Mesenchymal stem cell (in vitro differentiated cells and primary cell): Measurements from ENCODE around the gene COBL.

Experiments
- DNase-seq: peaks from one replicate; pipeline ENCODE4 v3.0.0-alpha.2; 2013
- H2AFZ ChIP-seq: one replicate; pipeline ENCODE4 v1.6.1; 2013; ENCODE audit warnings: low read depth, mild to moderate bottlenecking, control low read depth, inconsistent platforms, low read length, moderate library complexity
- H2AK5ac ChIP-seq: 2 replicates; pipeline ENCODE4 v1.6.1; 2013; ENCODE audit warnings: low read length, moderate library complexity, mild to moderate bottlenecking, inconsistent platforms; ENCODE audit not compliant: severe bottlenecking
- H2BK120ac ChIP-seq: one replicate; pipeline ENCODE4 v1.6.1; 2013; ENCODE audit warnings: low read depth, mild to moderate bottlenecking, inconsistent platforms, low read length, moderate library complexity
- H2BK12ac ChIP-seq, 2 experiments: one replicate each; pipeline ENCODE4 v1.6.1; 2013; ENCODE audit warnings: inconsistent platforms in 2 of 2, low read length in 2 of 2, mild to moderate bottlenecking in 2 of 2, moderate library complexity in 2 of 2, control low read depth in 1 of 2
- H2BK15ac ChIP-seq: one replicate; pipeline ENCODE4 v1.6.1; 2013; ENCODE audit warnings: mild to moderate bottlenecking, low read depth, inconsistent platforms; ENCODE audit not compliant: poor library complexity, severe bottlenecking
- H2BK5ac ChIP-seq: 2 replicates; pipeline ENCODE4 v1.6.1; 2013; ENCODE audit warnings: low read depth, mild to moderate bottlenecking, low read length, control low read depth, inconsistent platforms; ENCODE audit not compliant: poor library complexity, severe bottlenecking
- H3K14ac ChIP-seq, 2 experiments: one replicate each; pipeline ENCODE4 v1.6.1; 2013; ENCODE audit warnings: inconsistent platforms in 2 of 2, low read length in 2 of 2, control low read depth in 1 of 2, mild to moderate bottlenecking in 1 of 2, moderate library complexity in 1 of 2
- H3K18ac ChIP-seq, 2 experiments: one replicate each; pipeline ENCODE4 v1.6.1; 2013; ENCODE audit warnings: inconsistent platforms in 2 of 2, low read length in 2 of 2, control low read depth in 1 of 2, low read depth in 1 of 2, mild to moderate bottlenecking in 1 of 2
- H3K23ac ChIP-seq, 2 experiments: one replicate each; pipeline ENCODE4 v1.6.1; 2013; ENCODE audit warnings: inconsistent platforms in 2 of 2, low read length in 2 of 2, mild to moderate bottlenecking in 2 of 2, moderate library complexity in 2 of 2, control low read depth in 1 of 2
- H3K27ac ChIP-seq: 2 replicates; pipeline ENCODE4 v1.5.1; 2013; ENCODE audit warnings: mild to moderate bottlenecking, moderate library complexity, low read length, control low read depth, inconsistent platforms; ENCODE audit not compliant: poor library complexity, severe bottlenecking
- H3K27me3 ChIP-seq, 2 experiments: 2 replicates each; pipeline versions ENCODE4 v1.6.1 to v1.7.0; 2013; ENCODE audit warnings: low read length in 2 of 2, mild to moderate bottlenecking in 2 of 2, moderate library complexity in 2 of 2, control low read depth in 1 of 2, inconsistent platforms in 1 of 2; ENCODE audit not compliant: control insufficient read depth in 1 of 2, insufficient read depth in 1 of 2
- H3K36me3 ChIP-seq, 2 experiments: 2 replicates each; pipeline versions ENCODE4 v1.6.1 to v1.7.0; 2013; ENCODE audit warnings: low read length in 2 of 2, control low read depth in 1 of 2, inconsistent platforms in 1 of 2, low read depth in 1 of 2, mild to moderate bottlenecking in 1 of 2; ENCODE audit not compliant: insufficient read depth in 2 of 2, control insufficient read depth in 1 of 2
- H3K4ac ChIP-seq, 2 experiments: one replicate each; pipeline ENCODE4 v1.6.1; 2013; ENCODE audit warnings: inconsistent platforms in 2 of 2, low read length in 2 of 2, mild to moderate bottlenecking in 2 of 2, moderate library complexity in 2 of 2, control low read depth in 1 of 2, low read depth in 1 of 2
- H3K4me1 ChIP-seq: 2 replicates; pipeline ENCODE4 v1.6.1; 2013; ENCODE audit warnings: low read depth, low read length, control low read depth; ENCODE audit not compliant: control insufficient read depth, insufficient read depth
- H3K4me2 ChIP-seq: 2 replicates; pipeline ENCODE4 v1.6.1; 2013; ENCODE audit warnings: low read length, mild to moderate bottlenecking, inconsistent platforms; ENCODE audit not compliant: poor library complexity, severe bottlenecking
- H3K4me3 ChIP-seq, 2 experiments: 2 replicates each; pipeline versions ENCODE4 v1.5.1 to v1.7.0; 2013; ENCODE audit warnings: low read length in 2 of 2, mild to moderate bottlenecking in 2 of 2, control low read depth in 1 of 2, low read depth in 1 of 2; ENCODE audit not compliant: insufficient read depth in 1 of 2
- H3K79me1 ChIP-seq: replicated peaks from 2 replicates; pipeline ENCODE4 v1.6.1; 2013; ENCODE audit warnings: mild to moderate bottlenecking, control low read depth, low read length, inconsistent platforms; ENCODE audit not compliant: poor library complexity, severe bottlenecking
- H3K9ac ChIP-seq: 2 replicates; pipeline ENCODE4 v1.7.0; 2013; ENCODE audit warnings: mild to moderate bottlenecking, low read length, moderate library complexity
- H3K9me3 ChIP-seq: 2 replicates; pipeline ENCODE4 v1.7.0; 2013; ENCODE audit warnings: mild to moderate bottlenecking, low read length; ENCODE audit not compliant: control insufficient read depth
- H4K8ac ChIP-seq: one replicate; pipeline ENCODE4 v1.6.1; 2013; ENCODE audit warnings: inconsistent platforms, mild to moderate bottlenecking, low read length, moderate library complexity
- H4K91ac ChIP-seq: one replicate; pipeline ENCODE4 v1.6.1; 2013; ENCODE audit warnings: mild to moderate bottlenecking, low read length, inconsistent platforms
- WGBS: methylation state at CpG from one replicate; pipeline ENCODE4 v1.1.7; 2013; ENCODE audit warnings: mixed read lengths; 5-methylcytosine and 5-hydroxymethylcytosine counted together

Gene COBL

GRCh38 chr7:51121931-51122425 lies 194.6 kb downstream of the COBL start:
- no peaks in the 10 kb centered on the region for H3K36me3 ChIP-seq
- H3K14ac ChIP-seq: no peak overlapping the region
- H3K4me2 ChIP-seq: peak overlapping the region; percentile 41
- H3K4ac ChIP-seq: no peak overlapping the region
- DNase-seq: no peak
- H3K18ac ChIP-seq: no peak overlapping the region
- H3K23ac ChIP-seq: no peak overlapping the region
- H4K8ac ChIP-seq: no peak overlapping the region
- H2BK120ac ChIP-seq: no peak overlapping the region
- peaks cover 5% of the 10 kb centered on the region for H3K4me1 ChIP-seq
- no peak overlapping the region for H2AK5ac ChIP-seq
- no peak overlapping the region for H2BK15ac ChIP-seq
- H3K27ac ChIP-seq: no peak overlapping the region
- no peak overlapping the region for H2AFZ ChIP-seq
- H2BK5ac ChIP-seq: no peak overlapping the region
- no peak overlapping the region for H3K4me3 ChIP-seq
- H3K79me1 ChIP-seq: no peaks in the 10 kb centered on the region
- no peak overlapping the region for H3K9ac ChIP-seq
- 26% methylated on average over 9 of the region's 9 CpGs for WGBS
- H3K27me3 ChIP-seq: no peaks in the 10 kb centered on the region
- H4K91ac ChIP-seq: no peak overlapping the region
- no peaks in the 10 kb centered on the region for H3K9me3 ChIP-seq
- no peak overlapping the region for H2BK12ac ChIP-seq

GRCh38 chr7:51121036-51121790 lies 195.4 kb downstream of the COBL start:
- H3K79me1 ChIP-seq: no peaks in the 10 kb centered on the region
- no peak for DNase-seq
- WGBS: 94% methylated on average over 5 of the region's 5 CpGs

DNA sequence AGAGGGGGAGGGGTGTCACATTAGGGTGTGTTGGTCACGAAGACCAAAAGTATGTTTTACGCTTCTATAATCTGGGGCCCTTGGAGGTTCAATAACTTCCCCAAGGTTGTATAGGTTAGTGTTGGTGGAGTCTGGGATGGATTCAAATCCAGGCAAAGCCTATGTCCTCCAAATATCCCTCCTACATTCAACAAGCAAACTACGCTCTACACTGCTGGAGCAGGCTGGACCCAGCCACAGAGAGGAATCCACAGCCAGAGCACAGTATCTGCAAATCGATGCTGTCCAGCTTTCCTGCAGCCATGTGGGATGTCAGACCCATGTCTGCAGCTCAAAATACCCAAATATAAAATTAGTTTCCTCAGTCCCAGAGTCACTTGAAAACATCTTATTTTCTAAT lies 198.0 kb downstream of the COBL start:
- Histone ChIP-seq H2AK5ac (no peak overlapping the region), H3K36me3 (no peaks in the 10 kb centered on the region), H3K4me1 (peaks cover 3% of the 10 kb centered on the region), H3K9me3 (peaks cover 9% of the 10 kb centered on the region), H3K9ac (no peak overlapping the region), H2BK5ac (no peak overlapping the region), H2AFZ (no peak overlapping the region), H3K4me2 (no peak overlapping the region), H3K27ac (no peak overlapping the region), H3K23ac (no peak overlapping the region), H2BK15ac (no peak overlapping the region), H2BK120ac (no peak overlapping the region), H3K18ac (no peak overlapping the region), H4K91ac (no peak overlapping the region), H3K4ac (no peak overlapping the region), H3K79me1 (no peaks in the 10 kb centered on the region), H3K4me3 (no peak overlapping the region), H4K8ac (no peak overlapping the region), H3K27me3 (no peaks in the 10 kb centered on the region), H2BK12ac (no peak overlapping the region), H3K14ac (no peak overlapping the region)
- WGBS: 65% methylated on average over 3 of the region's 4 CpGs
- no peak for DNase-seq

More at GRCh38 chr7:51121036-51121790, 195.4 kb downstream of the COBL start:
- H2BK15ac ChIP-seq: no peak overlapping the region
- no peak overlapping the region for H3K9ac ChIP-seq
- H3K36me3 ChIP-seq: no peaks in the 10 kb centered on the region
- no peak overlapping the region for H4K8ac ChIP-seq
- H3K4me2 ChIP-seq: no peak overlapping the region
- H3K14ac ChIP-seq: no peak overlapping the region
- H4K91ac ChIP-seq: no peak overlapping the region
- H2BK12ac ChIP-seq: no peak overlapping the region
- no peak overlapping the region for H3K23ac ChIP-seq
- peaks cover 5% of the 10 kb centered on the region for H3K4me1 ChIP-seq
- no peak overlapping the region for H3K18ac ChIP-seq
- no peak overlapping the region for H2AFZ ChIP-seq
- no peak overlapping the region for H2AK5ac ChIP-seq
- no peak overlapping the region for H3K4me3 ChIP-seq
- H3K27me3 ChIP-seq: no peaks in the 10 kb centered on the region
- no peak overlapping the region for H3K27ac ChIP-seq
- no peak overlapping the region for H2BK5ac ChIP-seq
- no peak overlapping the region for H2BK120ac ChIP-seq
- H3K9me3 ChIP-seq: peaks cover under 1% of the 10 kb centered on the region
- H3K4ac ChIP-seq: no peak overlapping the region

GRCh38 chr7:51114501-51114900 lies 202.1 kb downstream of the COBL start:
- Histone ChIP-seq H3K18ac (no peak overlapping the region), H2BK15ac (no peak overlapping the region), H3K9me3 (peaks cover 9% of the 10 kb centered on the region), H3K23ac (no peak overlapping the region), H4K91ac (no peak overlapping the region), H3K9ac (no peak overlapping the region), H2BK12ac (no peak overlapping the region), H3K4me3 (no peak overlapping the region), H2AFZ (no peak overlapping the region), H2BK5ac (no peak overlapping the region), H3K79me1 (no peaks in the 10 kb centered on the region), H3K27me3 (no peaks in the 10 kb centered on the region), H3K14ac (no peak overlapping the region), H2AK5ac (no peak overlapping the region), H3K4me1 (peaks cover 2% of the 10 kb centered on the region), H3K36me3 (no peaks in the 10 kb centered on the region), H2BK120ac (no peak overlapping the region), H3K27ac (no peak overlapping the region), H3K4ac (no peak overlapping the region), H4K8ac (no peak overlapping the region), H3K4me2 (no peak overlapping the region)
- WGBS: 80% methylated on average over 1 of the region's 1 CpG
- no peak for DNase-seq
